K562 (cell line): ENCODE results near the gene PRDX1. TPM values are rescaled to one million over a fixed set of nuclear protein-coding genes. Genes with fewer than 3 reads are reported as not detected.

Experiments used
- CBX8 ChIP-seq: fragments of 200-600 bp; sonication (generic); IDR thresholded peaks from 2 replicates; pipeline ENCODE4 v1.6.1; 2012; ENCODE audit warnings: borderline replicate concordance, mixed run types, low read depth, mild to moderate bottlenecking, moderate library complexity, mixed read lengths, low read length, control low read depth, inconsistent platforms; ENCODE audit not compliant: poor library complexity, severe bottlenecking; ENCODE audit errors: extremely low read depth
- CEBPB ChIP-seq: fragments of 450-650 bp; IDR thresholded peaks from 2 replicates; pipeline ENCODE4 v1.6.1; 2016; ENCODE audit warnings: missing genetic modification characterization, missing compliant biosample characterization
- CREM ChIP-seq: IDR thresholded peaks from 2 replicates; pipeline ENCODE4 v1.6.1; 2014; ENCODE audit warnings: antibody characterized with exemption, low read depth
- FOSL1 ChIP-seq: fragments of 200-800 bp; sonication (Bioruptor generic); conservative IDR thresholded peaks from 2 replicates; pipeline ENCODE4 v1.6.1; 2016; ENCODE audit warnings: missing genetic modification characterization, missing compliant biosample characterization
- HDGF ChIP-seq: fragments of 450-650 bp; IDR thresholded peaks from 2 replicates; pipeline ENCODE4 v1.6.1; 2016
- MTF1 ChIP-seq: fragments of 250-450 bp; sonication (Bioruptor Pico); IDR thresholded peaks from 2 replicates; pipeline ENCODE4 v1.9.0; 2021; ENCODE audit warnings: moderate library complexity, mild to moderate bottlenecking, inconsistent platforms, borderline replicate concordance
- NR4A1 ChIP-seq, 2 experiments: fragments of 250-450 bp in 1 of 2; fragments of 450-650 bp in 1 of 2; sonication (Bioruptor Pico) in 1 of 2; IDR thresholded peaks; 2 replicates each; pipeline versions ENCODE4 v1.4.0 to v1.6.1; 2016 to 2020; ENCODE audit warnings: mild to moderate bottlenecking in 2 of 2, missing compliant biosample characterization in 1 of 2, missing genetic modification characterization in 1 of 2, moderate library complexity in 1 of 2
- STAT5B ChIP-seq: fragments of 250-450 bp; sonication (Bioruptor Pico); IDR thresholded peaks from 2 replicates; pipeline ENCODE4 v1.8.0; 2021; ENCODE audit warnings: mild to moderate bottlenecking, inconsistent platforms
- TAF7 ChIP-seq: fragments of 450-650 bp; IDR thresholded peaks from 2 replicates; pipeline ENCODE4 v1.6.1; 2016; ENCODE audit warnings: missing genetic modification characterization, missing compliant biosample characterization
- ZBED1 ChIP-seq: IDR thresholded peaks from 2 replicates; pipeline ENCODE4 v1.6.1; 2014
- ZNF212 ChIP-seq: fragments of 450-650 bp; formaldehyde crosslinking; IDR thresholded peaks from 2 replicates; pipeline ENCODE4 v1.4.0; 2020; ENCODE audit warnings: mild to moderate bottlenecking
- polyA plus RNA-seq, 8 experiments: library from polyadenylated mRNA; depleted of rRNA in 4 of 8; stranded (reverse) in 5 of 8; unstranded in 3 of 8; fragments of >200 nt; fragmentation: Nextera tagmentation in 2 of 8; fragmentation: Illumina TruSeq in 1 of 8; extraction: Ambion mirVana in 2 of 8; extraction: Trizol in 1 of 8; gene quantifications; 2 replicates each; pipeline versions ENCODE4 v1.2.1 to v1.2.3, GENCODE V29; 2011 to 2014; ENCODE audit warnings: inconsistent platforms in 1 of 8, missing spikeins in 1 of 8
- total RNA-seq, 7 experiments: library from RNA; depleted of rRNA in 6 of 7; stranded (reverse); fragments of >200 nt in 6 of 7; fragmentation: Illumina TruSeq in 2 of 7; extraction: Trizol in 2 of 7; gene quantifications; 2 replicates each; pipeline versions ENCODE4 v1.2.1 to v1.2.3, GENCODE V29; 2011 to 2021; ENCODE audit warnings: low replicate concordance in 1 of 7
- TF ChIP-seq, protein P1 (sequence below), 2 experiments: fragments of 450-650 bp in 1 of 2; sonication (generic) in 1 of 2; formaldehyde crosslinking in 1 of 2; IDR thresholded peaks; 2 replicates each; pipeline versions ENCODE4 v1.7.1 to v1.9.0; 2016 to 2022; ENCODE audit warnings: inconsistent platforms in 1 of 2, mild to moderate bottlenecking in 1 of 2, missing genetic modification reagents in 1 of 2
- TF ChIP-seq, protein P2 (sequence below), 2 experiments: IDR thresholded peaks; 2 replicates each; pipeline ENCODE4 v1.6.1; 2011; ENCODE audit warnings: borderline replicate concordance in 1 of 2, control low read depth in 1 of 2, low read depth in 1 of 2, low read length in 1 of 2, mild to moderate bottlenecking in 1 of 2, mixed read lengths in 1 of 2, moderate library complexity in 1 of 2; ENCODE audit not compliant: insufficient read depth in 1 of 2, insufficient read length in 1 of 2, poor library complexity in 1 of 2, severe bottlenecking in 1 of 2; ENCODE audit errors: extremely low read depth in 1 of 2
- TF ChIP-seq, protein P3 (sequence below), 2 experiments: fragments of 450-650 bp; IDR thresholded peaks; 2 replicates each; pipeline ENCODE4 v1.6.1; 2016

Gene PRDX1
- total and polyA plus RNA-seq, 9 of the 15 experiments (the other 6 are each of a cell fraction or from before 2014, with no cell fraction given): 748 to 2,388 (median 1,045) TPM

DNA sequence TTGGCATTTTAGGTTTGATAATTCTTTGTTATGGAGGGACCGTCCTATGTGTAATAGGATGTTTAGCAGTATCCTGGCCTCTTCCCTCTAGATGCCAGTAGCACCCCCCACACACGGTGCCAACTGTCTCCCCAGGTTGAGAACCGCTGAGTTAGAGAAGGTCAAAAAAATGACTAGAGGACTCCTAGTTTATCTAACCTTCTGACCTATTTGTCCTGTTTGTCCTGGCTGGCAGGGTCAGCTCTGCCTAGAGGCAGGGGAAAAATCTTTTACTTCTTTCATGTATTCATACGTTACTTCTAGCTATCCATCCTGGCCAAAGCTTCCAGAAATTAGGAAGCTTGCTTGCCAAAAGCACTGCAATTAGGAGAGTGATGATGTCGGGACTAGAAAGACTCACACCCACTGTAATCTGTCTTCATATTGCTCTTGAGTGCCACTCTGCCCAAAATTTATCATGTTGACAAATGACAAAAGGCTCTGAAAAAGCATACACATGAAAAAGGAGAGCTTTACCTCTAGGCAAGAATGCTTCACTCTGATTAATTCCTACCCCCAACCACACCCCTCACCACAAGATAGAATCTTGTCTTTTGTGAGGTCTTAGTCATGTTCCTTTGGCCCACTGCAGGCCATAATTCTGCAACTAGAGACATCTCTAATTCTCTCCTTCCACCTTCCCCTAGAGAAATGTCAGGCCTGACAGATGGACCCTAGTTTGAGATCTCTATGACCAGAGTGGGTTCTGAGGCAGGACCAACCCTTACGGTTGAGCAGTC lies 14.5 kb upstream of the PRDX1 start (continued):
- TF ChIP-seq, protein P1, sequence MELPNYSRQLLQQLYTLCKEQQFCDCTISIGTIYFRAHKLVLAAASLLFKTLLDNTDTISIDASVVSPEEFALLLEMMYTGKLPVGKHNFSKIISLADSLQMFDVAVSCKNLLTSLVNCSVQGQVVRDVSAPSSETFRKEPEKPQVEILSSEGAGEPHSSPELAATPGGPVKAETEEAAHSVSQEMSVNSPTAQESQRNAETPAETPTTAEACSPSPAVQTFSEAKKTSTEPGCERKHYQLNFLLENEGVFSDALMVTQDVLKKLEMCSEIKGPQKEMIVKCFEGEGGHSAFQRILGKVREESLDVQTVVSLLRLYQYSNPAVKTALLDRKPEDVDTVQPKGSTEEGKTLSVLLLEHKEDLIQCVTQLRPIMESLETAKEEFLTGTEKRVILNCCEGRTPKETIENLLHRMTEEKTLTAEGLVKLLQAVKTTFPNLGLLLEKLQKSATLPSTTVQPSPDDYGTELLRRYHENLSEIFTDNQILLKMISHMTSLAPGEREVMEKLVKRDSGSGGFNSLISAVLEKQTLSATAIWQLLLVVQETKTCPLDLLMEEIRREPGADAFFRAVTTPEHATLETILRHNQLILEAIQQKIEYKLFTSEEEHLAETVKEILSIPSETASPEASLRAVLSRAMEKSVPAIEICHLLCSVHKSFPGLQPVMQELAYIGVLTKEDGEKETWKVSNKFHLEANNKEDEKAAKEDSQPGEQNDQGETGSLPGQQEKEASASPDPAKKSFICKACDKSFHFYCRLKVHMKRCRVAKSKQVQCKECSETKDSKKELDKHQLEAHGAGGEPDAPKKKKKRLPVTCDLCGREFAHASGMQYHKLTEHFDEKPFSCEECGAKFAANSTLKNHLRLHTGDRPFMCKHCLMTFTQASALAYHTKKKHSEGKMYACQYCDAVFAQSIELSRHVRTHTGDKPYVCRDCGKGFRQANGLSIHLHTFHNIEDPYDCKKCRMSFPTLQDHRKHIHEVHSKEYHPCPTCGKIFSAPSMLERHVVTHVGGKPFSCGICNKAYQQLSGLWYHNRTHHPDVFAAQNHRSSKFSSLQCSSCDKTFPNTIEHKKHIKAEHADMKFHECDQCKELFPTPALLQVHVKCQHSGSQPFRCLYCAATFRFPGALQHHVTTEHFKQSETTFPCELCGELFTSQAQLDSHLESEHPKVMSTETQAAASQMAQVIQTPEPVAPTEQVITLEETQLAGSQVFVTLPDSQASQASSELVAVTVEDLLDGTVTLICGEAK (IDR thresholded peaks at IDR 0.05): no peak
- TF ChIP-seq, protein P1 (CRISPR knock-in tag; IDR thresholded peaks at IDR 0.05): no peak
- TF ChIP-seq CBX8 (no peak), CREM (0 out of 2 replicates have a peak, but pooled peaks have one; percentile 12), CEBPB (no peak), MTF1 (CRISPR knock-in tag) (no peak), ZNF212 (CRISPR knock-in tag) (no peak), STAT5B (CRISPR knock-in tag) (no peak), HDGF (no peak), TAF7 (tag) (no peak), ZBED1 (no peak), FOSL1 (tag) (peak; percentile 67), NR4A1 (CRISPR knock-in tag; IDR thresholded peaks at IDR 0.05) (no peak), NR4A1 (tag; IDR thresholded peaks at IDR 0.05) (no peak)
- TF ChIP-seq, protein P2, sequence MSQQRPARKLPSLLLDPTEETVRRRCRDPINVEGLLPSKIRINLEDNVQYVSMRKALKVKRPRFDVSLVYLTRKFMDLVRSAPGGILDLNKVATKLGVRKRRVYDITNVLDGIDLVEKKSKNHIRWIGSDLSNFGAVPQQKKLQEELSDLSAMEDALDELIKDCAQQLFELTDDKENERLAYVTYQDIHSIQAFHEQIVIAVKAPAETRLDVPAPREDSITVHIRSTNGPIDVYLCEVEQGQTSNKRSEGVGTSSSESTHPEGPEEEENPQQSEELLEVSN (IDR thresholded peaks at IDR 0.05; ENCODE audit: borderline replicate concordance in 1 of 2, extremely low read depth in 1 of 2, insufficient read depth in 1 of 2, insufficient read length in 1 of 2, low read depth in 1 of 2, low read length in 1 of 2, poor library complexity in 1 of 2, severe bottlenecking in 1 of 2): no peak
- TF ChIP-seq, protein P3, sequence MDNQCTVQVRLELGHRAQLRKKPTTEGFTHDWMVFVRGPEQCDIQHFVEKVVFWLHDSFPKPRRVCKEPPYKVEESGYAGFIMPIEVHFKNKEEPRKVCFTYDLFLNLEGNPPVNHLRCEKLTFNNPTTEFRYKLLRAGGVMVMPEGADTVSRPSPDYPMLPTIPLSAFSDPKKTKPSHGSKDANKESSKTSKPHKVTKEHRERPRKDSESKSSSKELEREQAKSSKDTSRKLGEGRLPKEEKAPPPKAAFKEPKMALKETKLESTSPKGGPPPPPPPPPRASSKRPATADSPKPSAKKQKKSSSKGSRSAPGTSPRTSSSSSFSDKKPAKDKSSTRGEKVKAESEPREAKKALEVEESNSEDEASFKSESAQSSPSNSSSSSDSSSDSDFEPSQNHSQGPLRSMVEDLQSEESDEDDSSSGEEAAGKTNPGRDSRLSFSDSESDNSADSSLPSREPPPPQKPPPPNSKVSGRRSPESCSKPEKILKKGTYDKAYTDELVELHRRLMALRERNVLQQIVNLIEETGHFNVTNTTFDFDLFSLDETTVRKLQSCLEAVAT (IDR thresholded peaks at IDR 0.05): no peak
